WTC11 (cell line): ENCODE measurements around the gene YKT6. TPM values are rescaled to one million over a fixed set of nuclear protein-coding genes. Genes with fewer than 3 reads are reported as not detected.

Experiments
- ATAC-seq: fragments of 200-7000 bp; cut with Tn5 transposase; 2 replicates; pipeline ENCODE4 v1.10.0; 2021; ENCODE audit warnings: mild to moderate bottlenecking, moderate library complexity
- CTCF ChIA-PET: fragments of 300-600 bp; sonication (Branson Sonifier 250); formaldehyde crosslinking; loops from one replicate; lab custom pipeline; 2021; ENCODE audit warnings: antibody characterized with exemption; lab: Charles Lee
- POLR2A ChIA-PET: fragments of 350-600 bp; sonication (Branson Sonifier 250); formaldehyde crosslinking; loops from one replicate; lab custom pipeline; 2021; ENCODE audit warnings: antibody characterized with exemption; lab: Charles Lee
- DNase-seq: peaks from one replicate; pipeline ENCODE4 v3.0.0; 2021; ENCODE audit warnings: low spot score
- H3K27ac Mint-ChIP-seq: 2 replicates; pipeline ENCODE4 v1.8.0; 2021; ENCODE audit warnings: mixed read lengths
- H3K27me3 Mint-ChIP-seq: 2 replicates; pipeline ENCODE4 v1.8.0; 2021; ENCODE audit warnings: low read depth, mild to moderate bottlenecking, moderate library complexity, mixed read lengths
- H3K36me3 Mint-ChIP-seq: 2 replicates; pipeline ENCODE4 v1.8.0; 2021; ENCODE audit warnings: mixed read lengths
- H3K4me1 Mint-ChIP-seq: 2 replicates; pipeline ENCODE4 v1.8.0; 2022; ENCODE audit warnings: mixed read lengths
- H3K4me3 Mint-ChIP-seq: 2 replicates; pipeline ENCODE4 v1.8.0; 2021; ENCODE audit warnings: mild to moderate bottlenecking, moderate library complexity, mixed read lengths
- H3K9me3 Mint-ChIP-seq: 2 replicates; pipeline ENCODE4 v1.8.0; 2021; ENCODE audit warnings: mixed read lengths
- CBFB ChIP-seq: sonication (generic); formaldehyde crosslinking; IDR thresholded peaks from 2 replicates; pipeline ENCODE4 v1.8.1; 2022; ENCODE audit warnings: mild to moderate bottlenecking, low read depth, missing genetic modification reagents
- ELF4 ChIP-seq: sonication (generic); formaldehyde crosslinking; IDR thresholded peaks from 2 replicates; pipeline ENCODE4 v1.8.1; 2022; ENCODE audit warnings: low read depth, mild to moderate bottlenecking, moderate library complexity, missing genetic modification reagents
- FOXP1 ChIP-seq: sonication (generic); formaldehyde crosslinking; IDR thresholded peaks from 2 replicates; pipeline ENCODE4 v1.8.0; 2022; ENCODE audit warnings: missing genetic modification reagents, mild to moderate bottlenecking, moderate library complexity, borderline replicate concordance
- GTF2I ChIP-seq: fragments of 250-450 bp; sonication (Bioruptor Pico); conservative IDR thresholded peaks from 2 replicates; pipeline ENCODE4 v1.4.0; 2021; ENCODE audit warnings: mild to moderate bottlenecking
- HMGA2 ChIP-seq: fragments of 250-450 bp; sonication (Bioruptor Pico); IDR thresholded peaks from 2 replicates; pipeline ENCODE4 v1.4.0; 2021; ENCODE audit warnings: mild to moderate bottlenecking, moderate library complexity
- IRF2 ChIP-seq: sonication (generic); formaldehyde crosslinking; IDR thresholded peaks from 2 replicates; pipeline ENCODE4 v1.8.0; 2022; ENCODE audit warnings: low read depth, missing genetic modification reagents, borderline replicate concordance
- MXD4 ChIP-seq: fragments of 250-450 bp; sonication (Bioruptor Pico); IDR thresholded peaks from 2 replicates; pipeline ENCODE4 v1.8.0; 2021; ENCODE audit warnings: mild to moderate bottlenecking, moderate library complexity, borderline replicate concordance
- NFATC4 ChIP-seq: fragments of 250-450 bp; sonication (Bioruptor Pico); IDR thresholded peaks from 2 replicates; pipeline ENCODE4 v1.9.0; 2021; ENCODE audit warnings: mild to moderate bottlenecking
- NFE2L1 ChIP-seq: sonication (generic); formaldehyde crosslinking; IDR thresholded peaks from 2 replicates; pipeline ENCODE4 v1.8.1; 2023; ENCODE audit warnings: missing genetic modification reagents
- PRRX2 ChIP-seq: fragments of 250-450 bp; sonication (Bioruptor Pico); IDR thresholded peaks from 2 replicates; pipeline ENCODE4 v1.8.0; 2021; ENCODE audit warnings: mild to moderate bottlenecking
- SP1 ChIP-seq: sonication (generic); formaldehyde crosslinking; conservative IDR thresholded peaks from 2 replicates; pipeline ENCODE4 v1.8.1; 2022; ENCODE audit warnings: missing genetic modification reagents
- TCF7 ChIP-seq: sonication (generic); formaldehyde crosslinking; IDR thresholded peaks from 2 replicates; pipeline ENCODE4 v1.8.0; 2022; ENCODE audit warnings: mild to moderate bottlenecking, low read depth, missing genetic modification reagents, moderate library complexity
- TP53 ChIP-seq: sonication (generic); formaldehyde crosslinking; IDR thresholded peaks from 2 replicates; pipeline ENCODE4 v1.8.1; 2023; ENCODE audit warnings: mild to moderate bottlenecking, missing genetic modification reagents
- ZNF138 ChIP-seq: sonication (generic); formaldehyde crosslinking; conservative IDR thresholded peaks from 2 replicates; pipeline ENCODE4 v1.8.1; 2022; ENCODE audit warnings: mild to moderate bottlenecking, moderate library complexity, missing genetic modification reagents
- ZNF232 ChIP-seq: sonication (generic); formaldehyde crosslinking; IDR thresholded peaks from 2 replicates; pipeline ENCODE4 v1.8.0; 2022; ENCODE audit warnings: mild to moderate bottlenecking, missing genetic modification reagents
- ZNF425 ChIP-seq: fragments of 250-450 bp; sonication (Bioruptor Pico); conservative IDR thresholded peaks from 2 replicates; pipeline ENCODE4 v1.9.0; 2021; ENCODE audit warnings: mild to moderate bottlenecking
- total RNA-seq: library from RNA; stranded (reverse); gene quantifications from 3 replicates; pipeline ENCODE4 v1.2.3, GENCODE V29; 2021
- TF ChIP-seq, protein P1 (sequence below): sonication (generic); formaldehyde crosslinking; IDR thresholded peaks from 2 replicates; pipeline ENCODE4 v1.8.1; 2022; ENCODE audit warnings: mild to moderate bottlenecking, missing genetic modification reagents, moderate library complexity, borderline replicate concordance
- TF ChIP-seq, protein P2 (sequence below): sonication (generic); formaldehyde crosslinking; conservative IDR thresholded peaks from 2 replicates; pipeline ENCODE4 v1.8.1; 2022; ENCODE audit warnings: mild to moderate bottlenecking, missing genetic modification reagents
- TF ChIP-seq, protein P3 (sequence below): fragments of 250-450 bp; sonication (Bioruptor Pico); IDR thresholded peaks from 2 replicates; pipeline ENCODE4 v1.9.0; 2021; ENCODE audit warnings: moderate library complexity, mild to moderate bottlenecking, inconsistent platforms, borderline replicate concordance
- TF ChIP-seq, protein P4 (sequence below): sonication (generic); formaldehyde crosslinking; IDR thresholded peaks from 2 replicates; pipeline ENCODE4 v1.8.0; 2022; ENCODE audit warnings: mild to moderate bottlenecking, missing genetic modification reagents

The YKT6 gene
- total RNA-seq, 1 experiment from 2014 or later = 102 TPM

DNA sequence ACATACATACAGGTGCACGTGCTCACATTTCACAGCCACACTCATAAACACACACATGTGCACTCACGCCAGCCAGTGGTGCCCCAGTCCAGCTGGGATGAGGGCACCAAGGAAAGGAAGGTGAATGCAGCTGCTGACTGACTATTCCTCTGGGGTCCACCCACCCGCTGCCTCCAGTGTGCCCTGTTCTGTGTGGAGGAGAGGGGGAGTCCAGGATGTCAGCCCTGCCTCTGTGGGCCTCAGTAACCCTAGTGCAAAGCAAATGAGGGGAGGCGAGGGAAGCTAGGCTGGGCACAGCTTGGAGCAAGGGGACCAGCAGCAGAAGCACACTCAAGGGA is 57.6 kb downstream of the YKT6 start:
- H3K27me3 Mint-ChIP-seq = no peaks in the 10 kb centered on the region
- no peak for TF ChIP-seq PRRX2 (CRISPR knock-in tag)
- no peak for TF ChIP-seq ELF4 (CRISPR knock-in tag)
- DNase-seq = no peak
- no peaks in the 10 kb centered on the region for H3K4me1 Mint-ChIP-seq
- ChIA-PET CTCF (interaction anchor here (2.5 kb wide), 1 partner anchor 18 kb away, joined by 12 read pairs; no protein-coding TSS in a partner anchor), POLR2A (no interaction called here)
- peaks cover 9% of the 10 kb centered on the region for H3K9me3 Mint-ChIP-seq
- H3K27ac Mint-ChIP-seq = no peak overlapping the region; the same call in 1 of the 2 replicates
- no peak overlapping the region for H3K4me3 Mint-ChIP-seq
- ATAC-seq = no peak
- H3K36me3 Mint-ChIP-seq = no peaks in the 10 kb centered on the region

- ChIA-PET CTCF (interaction anchor here (1.0 to 2.5 kb wide), 4 partner anchors 14 to 22 kb away, joined by 3 to 12 read pairs (median 4); no protein-coding TSS in a partner anchor), POLR2A (no interaction called here)
- Mint-ChIP-seq H3K27me3 (no peaks in the 10 kb centered on the region), H3K9me3 (peaks cover 9% of the 10 kb centered on the region), H3K36me3 (no peaks in the 10 kb centered on the region), H3K4me3 (no peak overlapping the region), H3K4me1 (peaks cover 3% of the 10 kb centered on the region; the same call in 1 of the 2 replicates), H3K27ac (no peak overlapping the region)
- TF ChIP-seq HMGA2 (CRISPR knock-in tag) (no peak), ZNF138 (CRISPR knock-in tag) (no peak), TP53 (no peak)
- no peak for ATAC-seq
- no peak for DNase-seq
Measured at GRCh38 chr7:44258865-44259546, 58.2 kb downstream of the YKT6 start.

DNA sequence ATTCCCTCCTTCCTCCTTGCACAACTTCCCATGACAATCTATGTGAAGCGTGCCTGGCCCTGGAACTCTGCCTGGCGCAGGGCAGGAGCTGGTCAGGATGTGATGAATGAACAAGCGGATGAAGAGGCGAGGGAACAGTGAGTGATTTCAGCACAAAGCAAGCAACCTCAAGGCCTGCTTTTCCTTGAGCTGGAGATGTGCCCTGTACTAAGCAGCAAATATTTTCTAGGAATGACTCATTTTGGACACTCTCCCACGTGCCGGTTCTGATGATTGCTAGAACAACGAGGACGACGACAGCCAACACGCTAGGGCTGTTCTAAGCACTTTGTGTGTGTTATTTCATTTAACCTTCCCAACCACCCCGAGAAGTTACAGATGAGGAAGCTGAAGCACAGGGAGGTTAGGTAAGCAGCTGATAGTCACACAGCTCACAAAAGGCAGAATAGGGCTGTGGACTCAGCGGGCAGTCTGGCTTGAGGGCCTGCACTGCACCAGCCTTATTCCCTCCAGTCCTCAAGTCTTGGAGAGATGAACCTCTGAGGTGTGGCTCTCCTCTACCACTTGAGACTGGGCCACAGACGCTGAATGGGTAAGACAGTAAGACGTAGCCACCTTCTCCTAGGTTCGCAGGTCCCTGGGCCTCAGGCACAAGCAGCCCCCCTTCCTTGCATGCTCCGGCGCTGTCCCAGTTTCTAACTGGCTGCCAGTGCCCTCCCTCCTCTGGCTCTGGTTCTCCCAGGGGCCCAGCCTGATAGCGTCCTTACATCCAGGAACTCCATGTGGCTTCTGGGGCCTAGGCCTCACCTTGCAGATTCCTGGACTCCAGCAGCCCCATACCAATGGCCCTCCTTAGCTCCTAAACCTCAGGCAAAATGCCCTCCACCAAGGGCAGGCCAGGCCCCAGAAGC is 59.0 kb downstream of the YKT6 start:
- H3K9me3 Mint-ChIP-seq = peaks cover 2% of the 10 kb centered on the region
- no peak for ATAC-seq
- CTCF ChIA-PET = interaction anchor here (1.0 to 2.5 kb wide), 4 partner anchors 15 to 23 kb away, joined by 3 to 12 read pairs (median 4); no protein-coding TSS in a partner anchor
- TF ChIP-seq, protein P1, sequence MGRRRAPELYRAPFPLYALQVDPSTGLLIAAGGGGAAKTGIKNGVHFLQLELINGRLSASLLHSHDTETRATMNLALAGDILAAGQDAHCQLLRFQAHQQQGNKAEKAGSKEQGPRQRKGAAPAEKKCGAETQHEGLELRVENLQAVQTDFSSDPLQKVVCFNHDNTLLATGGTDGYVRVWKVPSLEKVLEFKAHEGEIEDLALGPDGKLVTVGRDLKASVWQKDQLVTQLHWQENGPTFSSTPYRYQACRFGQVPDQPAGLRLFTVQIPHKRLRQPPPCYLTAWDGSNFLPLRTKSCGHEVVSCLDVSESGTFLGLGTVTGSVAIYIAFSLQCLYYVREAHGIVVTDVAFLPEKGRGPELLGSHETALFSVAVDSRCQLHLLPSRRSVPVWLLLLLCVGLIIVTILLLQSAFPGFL (CRISPR knock-in tag) = no peak
- TF ChIP-seq FOXP1 (CRISPR knock-in tag) = no peak
- no peak for TF ChIP-seq TCF7 (CRISPR knock-in tag)
- TF ChIP-seq NFATC4 (CRISPR knock-in tag) = no peak
- no peak for TF ChIP-seq ZNF425 (CRISPR knock-in tag)
- no peak for TF ChIP-seq TP53
- TF ChIP-seq, all 79 proteins: peak for 0
- POLR2A ChIA-PET = no interaction called here
- no peak for DNase-seq
- Mint-ChIP-seq H3K4me1 (peaks cover 3% of the 10 kb centered on the region; the same call in 1 of the 2 replicates), H3K27me3 (no peaks in the 10 kb centered on the region), H3K4me3 (no peak overlapping the region), H3K36me3 (no peaks in the 10 kb centered on the region), H3K27ac (no peak overlapping the region)

- DNase-seq (no peak), ATAC-seq (no peak)
- Mint-ChIP-seq H3K9me3 (no peaks in the 10 kb centered on the region), H3K4me3 (no peak overlapping the region), H3K27ac (no peak overlapping the region), H3K27me3 (no peaks in the 10 kb centered on the region), H3K4me1 (peaks cover 3% of the 10 kb centered on the region; the same call in 1 of the 2 replicates), H3K36me3 (no peaks in the 10 kb centered on the region)
- TF ChIP-seq CBFB (CRISPR knock-in tag) (no peak), ELF4 (CRISPR knock-in tag) (no peak), ZNF232 (no peak), MXD4 (no peak), IRF2 (CRISPR knock-in tag) (no peak), GTF2I (CRISPR knock-in tag) (no peak), SP1 (CRISPR knock-in tag) (no peak), NFE2L1 (CRISPR knock-in tag) (no peak)
- TF ChIP-seq, protein P2, sequence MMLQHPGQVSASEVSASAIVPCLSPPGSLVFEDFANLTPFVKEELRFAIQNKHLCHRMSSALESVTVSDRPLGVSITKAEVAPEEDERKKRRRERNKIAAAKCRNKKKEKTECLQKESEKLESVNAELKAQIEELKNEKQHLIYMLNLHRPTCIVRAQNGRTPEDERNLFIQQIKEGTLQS (CRISPR knock-in tag) = no peak
- TF ChIP-seq, protein P3, sequence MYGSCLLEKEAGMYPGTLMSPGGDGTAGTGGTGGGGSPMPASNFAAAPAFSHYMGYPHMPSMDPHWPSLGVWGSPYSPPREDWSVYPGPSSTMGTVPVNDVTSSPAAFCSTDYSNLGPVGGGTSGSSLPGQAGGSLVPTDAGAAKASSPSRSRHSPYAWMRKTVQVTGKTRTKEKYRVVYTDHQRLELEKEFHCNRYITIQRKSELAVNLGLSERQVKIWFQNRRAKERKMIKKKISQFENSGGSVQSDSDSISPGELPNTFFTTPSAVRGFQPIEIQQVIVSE = no peak
- TF ChIP-seq, protein P4, sequence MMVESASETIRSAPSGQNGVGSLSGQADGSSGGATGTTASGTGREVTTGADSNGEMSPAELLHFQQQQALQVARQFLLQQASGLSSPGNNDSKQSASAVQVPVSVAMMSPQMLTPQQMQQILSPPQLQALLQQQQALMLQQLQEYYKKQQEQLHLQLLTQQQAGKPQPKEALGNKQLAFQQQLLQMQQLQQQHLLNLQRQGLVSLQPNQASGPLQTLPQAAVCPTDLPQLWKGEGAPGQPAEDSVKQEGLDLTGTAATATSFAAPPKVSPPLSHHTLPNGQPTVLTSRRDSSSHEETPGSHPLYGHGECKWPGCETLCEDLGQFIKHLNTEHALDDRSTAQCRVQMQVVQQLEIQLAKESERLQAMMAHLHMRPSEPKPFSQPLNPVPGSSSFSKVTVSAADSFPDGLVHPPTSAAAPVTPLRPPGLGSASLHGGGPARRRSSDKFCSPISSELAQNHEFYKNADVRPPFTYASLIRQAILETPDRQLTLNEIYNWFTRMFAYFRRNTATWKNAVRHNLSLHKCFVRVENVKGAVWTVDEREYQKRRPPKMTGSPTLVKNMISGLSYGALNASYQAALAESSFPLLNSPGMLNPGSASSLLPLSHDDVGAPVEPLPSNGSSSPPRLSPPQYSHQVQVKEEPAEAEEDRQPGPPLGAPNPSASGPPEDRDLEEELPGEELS (CRISPR knock-in tag) = no peak
- ChIA-PET POLR2A (no interaction called here), CTCF (interaction anchor here (0.6 to 2.0 kb wide), 4 partner anchors 21 to 1025 kb away, joined by 3 to 6 read pairs (median 4); no protein-coding TSS in a partner anchor)
Measured at GRCh38 chr7:44261240-44261639, 60.5 kb downstream of the YKT6 start.
